ENCODE measurements around the gene SRPK3. TPM values are rescaled to one million over a fixed set of nuclear protein-coding genes. Genes with fewer than 3 reads are reported as not detected.
"Not testable (repeated sequence)": the region's sequence is repeated elsewhere in the genome, so short reads cannot be mapped to it uniquely, and the experiment has no call there.

SRPK3 gene
- polyA plus RNA-seq, 3 donors: 0.01 TPM; not detected in 2

GRCh38 chrX:153744210-153745066, 36.4 kb upstream of the SRPK3 start:
- peak overlapping the region in 1 of 7 donors; percentile 51 for H3K27ac Mint-ChIP-seq
- no peak overlapping the region for H3K9ac ChIP-seq (ENCODE audit: insufficient read depth, low read length, poor library complexity, severe bottlenecking)
- DNase-seq: peak in 1 of 3 donors; percentile 20
- TF ChIP-seq CTCF (IDR thresholded peaks at IDR 0.05): no peak
- H2AFZ ChIP-seq (ENCODE audit: insufficient read depth, low read depth, low read length, poor library complexity, severe bottlenecking): no peak overlapping the region
- H3K27ac ChIP-seq (ENCODE audit: low read depth in 1 of 2, low read length in 2 of 2): no peak overlapping the region
- no peaks in the 10 kb centered on the region for H3K79me2 ChIP-seq (ENCODE audit: insufficient read depth, low read length)
- H4K20me1 ChIP-seq (ENCODE audit: insufficient read depth, low read length): no peaks in the 10 kb centered on the region
- H3K4me1 ChIP-seq (ENCODE audit: control insufficient read depth in 1 of 2, insufficient read depth in 2 of 2, low read length in 2 of 2): peaks cover 5 to 11% of the 10 kb centered on the region in 2 donors
- H3K27me3 Mint-ChIP-seq (ENCODE audit: low read depth in 3 of 3): peaks cover 0 to 33% (median 23%) of the 10 kb centered on the region in 3 donors
- H3K9me3 ChIP-seq (replicated peaks in 1 of 2; ENCODE audit: control insufficient read depth in 1 of 2, insufficient read depth in 1 of 2, low read length in 2 of 2): no peaks in the 10 kb centered on the region
- intact Hi-C loops (cut with micrococcal nuclease): no loop called here
- peaks cover 12% of the 10 kb centered on the region for H3K4me1 Mint-ChIP-seq
- no peak overlapping the region for H3K4me2 ChIP-seq (replicated peaks; ENCODE audit: extremely low read depth, low read length, poor library complexity, severe bottlenecking)
- peaks cover 0 to 11% (median 0%) of the 10 kb centered on the region in 7 donors for H3K9me3 Mint-ChIP-seq
- peak overlapping the region in 1 of 2 donors; percentile 77 for H3K4me3 Mint-ChIP-seq
- H3K36me3 Mint-ChIP-seq: peaks cover 9 to 33% of the 10 kb centered on the region in 2 donors
- WGBS (ENCODE audit: insufficient coverage): 28% methylated on average over 16 of the region's 38 CpGs
- no peak overlapping the region for H3K4me3 ChIP-seq (replicated peaks in 1 of 3; ENCODE audit: low read depth in 2 of 3, low read length in 3 of 3)
- no peaks in the 10 kb centered on the region for H3K27me3 ChIP-seq (ENCODE audit: control insufficient read depth in 2 of 2, insufficient read depth in 2 of 2, low read length in 2 of 2)
- H3K36me3 ChIP-seq (replicated peaks in 1 of 2; ENCODE audit: control insufficient read depth in 1 of 2, insufficient read depth in 2 of 2, low read length in 2 of 2): peaks cover 11 to 13% of the 10 kb centered on the region in 2 donors

- H3K79me2 ChIP-seq (ENCODE audit: insufficient read depth, low read length); H3K9me3 ChIP-seq (replicated peaks in 1 of 2; ENCODE audit: control insufficient read depth in 1 of 2, insufficient read depth in 1 of 2, low read length in 2 of 2); H3K27ac Mint-ChIP-seq; H3K4me2 ChIP-seq (replicated peaks; ENCODE audit: extremely low read depth, low read length, poor library complexity, severe bottlenecking); H3K27me3 ChIP-seq (ENCODE audit: control insufficient read depth in 2 of 2, insufficient read depth in 2 of 2, low read length in 2 of 2); H2AFZ ChIP-seq (ENCODE audit: insufficient read depth, low read depth, low read length, poor library complexity, severe bottlenecking); H3K27ac ChIP-seq (ENCODE audit: low read depth in 1 of 2, low read length in 2 of 2); H3K36me3 ChIP-seq (replicated peaks in 1 of 2; ENCODE audit: control insufficient read depth in 1 of 2, insufficient read depth in 2 of 2, low read length in 2 of 2); intact Hi-C loops (cut with micrococcal nuclease); H3K4me3 ChIP-seq (replicated peaks in 1 of 3; ENCODE audit: low read depth in 2 of 3, low read length in 3 of 3); DNase-seq; H3K9ac ChIP-seq (ENCODE audit: insufficient read depth, low read length, poor library complexity, severe bottlenecking); H4K20me1 ChIP-seq (ENCODE audit: insufficient read depth, low read length): not testable (repeated sequence)
- H3K4me1 ChIP-seq (ENCODE audit: control insufficient read depth in 1 of 2, insufficient read depth in 2 of 2, low read length in 2 of 2): peaks cover 5 to 11% of the 10 kb centered on the region in 2 donors
- Mint-ChIP-seq H3K4me3 (peak overlapping the region in 1 of 2 donors; percentile 77), H3K27me3 (ENCODE audit: low read depth in 3 of 3) (peaks cover 0 to 35% (median 24%) of the 10 kb centered on the region in 3 donors), H3K4me1 (peaks cover 12% of the 10 kb centered on the region), H3K9me3 (peaks cover 0 to 11% (median 0%) of the 10 kb centered on the region in 7 donors), H3K36me3 (peaks cover 9 to 27% of the 10 kb centered on the region in 2 donors)
- WGBS (ENCODE audit: insufficient coverage): 13% methylated on average over 3 of the region's 12 CpGs
Observed at GRCh38 chrX:153745067-153745433, 35.8 kb upstream of the SRPK3 start.

Data from CD14-positive monocyte (primary cell).